Measurements from ENCODE around the gene CCDC40. TPM values are rescaled to one million over a fixed set of nuclear protein-coding genes. Genes with fewer than 3 reads are reported as not detected.

CCDC40 gene
- total and polyA plus RNA-seq, 2 of the 13 experiments (the other 11 are each of a cell fraction or from before 2014, with no cell fraction given), result 4.1 to 5.5 TPM

DNA sequence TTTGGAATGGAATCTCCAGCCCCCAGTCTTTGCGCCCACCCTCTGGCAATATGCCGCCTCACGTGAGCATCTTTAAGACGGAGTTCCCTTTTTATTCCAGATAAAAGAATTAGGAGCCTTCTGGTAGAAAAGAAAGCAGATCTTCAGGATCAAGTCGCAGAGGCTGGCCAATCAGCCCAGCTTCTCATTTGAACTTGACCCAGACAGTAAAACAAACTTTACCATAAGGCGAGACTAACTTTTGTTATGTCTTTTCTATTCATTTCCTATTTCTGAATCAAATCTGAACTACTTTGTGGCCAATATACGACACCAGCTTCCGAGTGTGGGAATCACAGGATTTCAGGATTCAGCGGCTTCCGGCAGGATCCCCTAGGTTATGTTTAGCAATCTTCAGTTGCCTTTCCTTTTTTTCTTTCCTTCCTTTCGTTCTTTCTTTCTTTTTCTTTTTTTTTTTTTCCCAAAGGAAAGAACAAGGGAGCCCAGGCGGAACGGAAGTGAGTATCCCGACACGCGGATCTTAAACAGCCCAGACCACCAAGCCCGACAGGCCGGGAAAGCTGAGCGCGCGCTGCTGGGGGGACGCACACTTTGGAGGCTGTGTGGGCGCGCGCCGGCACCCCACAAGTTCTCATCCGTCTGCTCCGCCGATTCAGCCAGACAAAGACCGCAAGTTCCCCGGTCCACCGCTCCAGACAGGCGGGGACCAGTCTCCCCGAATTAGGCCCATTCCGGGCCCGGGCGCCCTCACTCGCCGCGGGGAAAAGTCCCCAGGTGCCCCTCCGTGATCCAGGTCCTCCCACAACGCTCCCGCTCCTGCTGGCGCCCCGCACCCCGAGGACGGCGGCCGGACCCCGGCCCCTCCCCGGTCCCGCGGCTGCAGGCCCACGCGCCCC, 1.4 kb upstream of the CCDC40 start (continued):
- no peak for TF ChIP-seq JDP2 (CRISPR knock-in tag; IDR thresholded peaks at IDR 0.05; ENCODE audit: borderline replicate concordance)
- TF ChIP-seq ZNF292 (CRISPR knock-in tag; IDR thresholded peaks at IDR 0.05; ENCODE audit: borderline replicate concordance, low read depth), result no peak
- no peak for TF ChIP-seq SP140L (CRISPR knock-in tag; IDR thresholded peaks at IDR 0.05; ENCODE audit: borderline replicate concordance)
- no peak for TF ChIP-seq ZNF20 (CRISPR knock-in tag; IDR thresholded peaks at IDR 0.05)
- TF ChIP-seq HOXA3 (CRISPR knock-in tag; IDR thresholded peaks at IDR 0.05), result no peak; the same call in 1 of the 2 replicates
- TF ChIP-seq, protein P1, sequence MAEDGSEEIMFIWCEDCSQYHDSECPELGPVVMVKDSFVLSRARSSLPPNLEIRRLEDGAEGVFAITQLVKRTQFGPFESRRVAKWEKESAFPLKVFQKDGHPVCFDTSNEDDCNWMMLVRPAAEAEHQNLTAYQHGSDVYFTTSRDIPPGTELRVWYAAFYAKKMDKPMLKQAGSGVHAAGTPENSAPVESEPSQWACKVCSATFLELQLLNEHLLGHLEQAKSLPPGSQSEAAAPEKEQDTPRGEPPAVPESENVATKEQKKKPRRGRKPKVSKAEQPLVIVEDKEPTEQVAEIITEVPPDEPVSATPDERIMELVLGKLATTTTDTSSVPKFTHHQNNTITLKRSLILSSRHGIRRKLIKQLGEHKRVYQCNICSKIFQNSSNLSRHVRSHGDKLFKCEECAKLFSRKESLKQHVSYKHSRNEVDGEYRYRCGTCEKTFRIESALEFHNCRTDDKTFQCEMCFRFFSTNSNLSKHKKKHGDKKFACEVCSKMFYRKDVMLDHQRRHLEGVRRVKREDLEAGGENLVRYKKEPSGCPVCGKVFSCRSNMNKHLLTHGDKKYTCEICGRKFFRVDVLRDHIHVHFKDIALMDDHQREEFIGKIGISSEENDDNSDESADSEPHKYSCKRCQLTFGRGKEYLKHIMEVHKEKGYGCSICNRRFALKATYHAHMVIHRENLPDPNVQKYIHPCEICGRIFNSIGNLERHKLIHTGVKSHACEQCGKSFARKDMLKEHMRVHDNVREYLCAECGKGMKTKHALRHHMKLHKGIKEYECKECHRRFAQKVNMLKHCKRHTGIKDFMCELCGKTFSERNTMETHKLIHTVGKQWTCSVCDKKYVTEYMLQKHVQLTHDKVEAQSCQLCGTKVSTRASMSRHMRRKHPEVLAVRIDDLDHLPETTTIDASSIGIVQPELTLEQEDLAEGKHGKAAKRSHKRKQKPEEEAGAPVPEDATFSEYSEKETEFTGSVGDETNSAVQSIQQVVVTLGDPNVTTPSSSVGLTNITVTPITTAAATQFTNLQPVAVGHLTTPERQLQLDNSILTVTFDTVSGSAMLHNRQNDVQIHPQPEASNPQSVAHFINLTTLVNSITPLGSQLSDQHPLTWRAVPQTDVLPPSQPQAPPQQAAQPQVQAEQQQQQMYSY (CRISPR knock-in tag; IDR thresholded peaks at IDR 0.05), result no peak; the same call in 1 of the 2 replicates
- TF ChIP-seq, protein P2, sequence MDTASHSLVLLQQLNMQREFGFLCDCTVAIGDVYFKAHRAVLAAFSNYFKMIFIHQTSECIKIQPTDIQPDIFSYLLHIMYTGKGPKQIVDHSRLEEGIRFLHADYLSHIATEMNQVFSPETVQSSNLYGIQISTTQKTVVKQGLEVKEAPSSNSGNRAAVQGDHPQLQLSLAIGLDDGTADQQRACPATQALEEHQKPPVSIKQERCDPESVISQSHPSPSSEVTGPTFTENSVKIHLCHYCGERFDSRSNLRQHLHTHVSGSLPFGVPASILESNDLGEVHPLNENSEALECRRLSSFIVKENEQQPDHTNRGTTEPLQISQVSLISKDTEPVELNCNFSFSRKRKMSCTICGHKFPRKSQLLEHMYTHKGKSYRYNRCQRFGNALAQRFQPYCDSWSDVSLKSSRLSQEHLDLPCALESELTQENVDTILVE (CRISPR knock-in tag; IDR thresholded peaks at IDR 0.05), result no peak
- TF ChIP-seq, protein P3, sequence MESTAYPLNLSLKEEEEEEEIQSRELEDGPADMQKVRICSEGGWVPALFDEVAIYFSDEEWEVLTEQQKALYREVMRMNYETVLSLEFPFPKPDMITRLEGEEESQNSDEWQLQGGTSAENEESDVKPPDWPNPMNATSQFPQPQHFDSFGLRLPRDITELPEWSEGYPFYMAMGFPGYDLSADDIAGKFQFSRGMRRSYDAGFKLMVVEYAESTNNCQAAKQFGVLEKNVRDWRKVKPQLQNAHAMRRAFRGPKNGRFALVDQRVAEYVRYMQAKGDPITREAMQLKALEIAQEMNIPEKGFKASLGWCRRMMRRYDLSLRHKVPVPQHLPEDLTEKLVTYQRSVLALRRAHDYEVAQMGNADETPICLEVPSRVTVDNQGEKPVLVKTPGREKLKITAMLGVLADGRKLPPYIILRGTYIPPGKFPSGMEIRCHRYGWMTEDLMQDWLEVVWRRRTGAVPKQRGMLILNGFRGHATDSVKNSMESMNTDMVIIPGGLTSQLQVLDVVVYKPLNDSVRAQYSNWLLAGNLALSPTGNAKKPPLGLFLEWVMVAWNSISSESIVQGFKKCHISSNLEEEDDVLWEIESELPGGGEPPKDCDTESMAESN (CRISPR knock-in tag; conservative IDR thresholded peaks at IDR 0.05), result no peak
- TF ChIP-seq NFATC3 (CRISPR knock-in tag; IDR thresholded peaks at IDR 0.05), result 0 out of 2 replicates have a peak, but pooled peaks have one; percentile 70
- TF ChIP-seq, protein P4, sequence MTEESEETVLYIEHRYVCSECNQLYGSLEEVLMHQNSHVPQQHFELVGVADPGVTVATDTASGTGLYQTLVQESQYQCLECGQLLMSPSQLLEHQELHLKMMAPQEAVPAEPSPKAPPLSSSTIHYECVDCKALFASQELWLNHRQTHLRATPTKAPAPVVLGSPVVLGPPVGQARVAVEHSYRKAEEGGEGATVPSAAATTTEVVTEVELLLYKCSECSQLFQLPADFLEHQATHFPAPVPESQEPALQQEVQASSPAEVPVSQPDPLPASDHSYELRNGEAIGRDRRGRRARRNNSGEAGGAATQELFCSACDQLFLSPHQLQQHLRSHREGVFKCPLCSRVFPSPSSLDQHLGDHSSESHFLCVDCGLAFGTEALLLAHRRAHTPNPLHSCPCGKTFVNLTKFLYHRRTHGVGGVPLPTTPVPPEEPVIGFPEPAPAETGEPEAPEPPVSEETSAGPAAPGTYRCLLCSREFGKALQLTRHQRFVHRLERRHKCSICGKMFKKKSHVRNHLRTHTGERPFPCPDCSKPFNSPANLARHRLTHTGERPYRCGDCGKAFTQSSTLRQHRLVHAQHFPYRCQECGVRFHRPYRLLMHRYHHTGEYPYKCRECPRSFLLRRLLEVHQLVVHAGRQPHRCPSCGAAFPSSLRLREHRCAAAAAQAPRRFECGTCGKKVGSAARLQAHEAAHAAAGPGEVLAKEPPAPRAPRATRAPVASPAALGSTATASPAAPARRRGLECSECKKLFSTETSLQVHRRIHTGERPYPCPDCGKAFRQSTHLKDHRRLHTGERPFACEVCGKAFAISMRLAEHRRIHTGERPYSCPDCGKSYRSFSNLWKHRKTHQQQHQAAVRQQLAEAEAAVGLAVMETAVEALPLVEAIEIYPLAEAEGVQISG (CRISPR knock-in tag; IDR thresholded peaks at IDR 0.05), result peak; percentile 41; the same call in 1 of the 2 replicates
- TF ChIP-seq ZSCAN9 (CRISPR knock-in tag; IDR thresholded peaks at IDR 0.05; ENCODE audit: borderline replicate concordance), result 0 out of 2 replicates have a peak, but pooled peaks have one; percentile 24
- no peak for TF ChIP-seq TMF1 (CRISPR knock-in tag; IDR thresholded peaks at IDR 0.05; ENCODE audit: low read depth)
- TF ChIP-seq, protein P5, sequence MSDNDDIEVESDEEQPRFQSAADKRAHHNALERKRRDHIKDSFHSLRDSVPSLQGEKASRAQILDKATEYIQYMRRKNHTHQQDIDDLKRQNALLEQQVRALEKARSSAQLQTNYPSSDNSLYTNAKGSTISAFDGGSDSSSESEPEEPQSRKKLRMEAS (IDR thresholded peaks at IDR 0.05), result no peak
- no peak for TF ChIP-seq ZNF296 (CRISPR knock-in tag; conservative IDR thresholded peaks at IDR 0.05)
- TF ChIP-seq JUNB (CRISPR knock-in tag; IDR thresholded peaks at IDR 0.05; ENCODE audit: borderline replicate concordance), result no peak
- TF ChIP-seq ZNF432 (CRISPR knock-in tag; IDR thresholded peaks at IDR 0.05; ENCODE audit: borderline replicate concordance), result no peak
- peak; percentile 35 for TF ChIP-seq SAP130 (CRISPR knock-in tag; IDR thresholded peaks at IDR 0.05; ENCODE audit: low read depth)
- TF ChIP-seq ZNF629 (CRISPR knock-in tag; conservative IDR thresholded peaks at IDR 0.05), result no peak
- TF ChIP-seq ZNF782 (CRISPR knock-in tag; IDR thresholded peaks at IDR 0.05; ENCODE audit: borderline replicate concordance), result no peak
